Measurements from ENCODE around the gene ANKRD60. TPM values are rescaled to one million over a fixed set of nuclear protein-coding genes. Genes with fewer than 3 reads are reported as not detected.

Gene ANKRD60
- total RNA-seq, 1 donor from 2014 or later = not detected

GRCh38 chr20:58243653-58244410 lies 15.4 kb upstream of the ANKRD60 start:
- Mint-ChIP-seq H3K27me3 (ENCODE audit: low read depth) (no peaks in the 10 kb centered on the region), H3K9me3 (no peaks in the 10 kb centered on the region), H3K4me1 (no peaks in the 10 kb centered on the region), H3K4me3 (no peak overlapping the region), H3K36me3 (peaks cover 25% of the 10 kb centered on the region), H3K27ac (no peak overlapping the region)
- no peak for DNase-seq (ENCODE audit: low spot score in 2 of 2, unreplicated experiment in 2 of 2)
- no peak for TF ChIP-seq CTCF (IDR thresholded peaks at IDR 0.05; ENCODE audit: unreplicated experiment)

GRCh38 chr20:58242824-58243223 lies 14.4 kb upstream of the ANKRD60 start:
- no peak for TF ChIP-seq CTCF (IDR thresholded peaks at IDR 0.05; ENCODE audit: unreplicated experiment)
- Mint-ChIP-seq H3K27ac (no peak overlapping the region), H3K9me3 (no peaks in the 10 kb centered on the region), H3K4me1 (no peaks in the 10 kb centered on the region), H3K36me3 (peaks cover 22% of the 10 kb centered on the region), H3K27me3 (ENCODE audit: low read depth) (no peaks in the 10 kb centered on the region), H3K4me3 (no peak overlapping the region)
- DNase-seq (ENCODE audit: low spot score in 2 of 2, unreplicated experiment in 2 of 2) = no peak

- no peaks in the 10 kb centered on the region for H3K9me3 Mint-ChIP-seq
Measured at GRCh38 chr20:58241766-58242465, 13.5 kb upstream of the ANKRD60 start.

GRCh38 chr20:58240471-58240870 lies 12.0 kb upstream of the ANKRD60 start:
- TF ChIP-seq CTCF (IDR thresholded peaks at IDR 0.05; ENCODE audit: unreplicated experiment) = no peak
- H3K9me3 Mint-ChIP-seq = no peaks in the 10 kb centered on the region
- no peak overlapping the region for H3K4me3 Mint-ChIP-seq
- peaks cover 14% of the 10 kb centered on the region for H3K27me3 Mint-ChIP-seq (ENCODE audit: low read depth)
- H3K36me3 Mint-ChIP-seq = peaks cover 10% of the 10 kb centered on the region
- H3K27ac Mint-ChIP-seq = no peak overlapping the region
- peaks cover 7% of the 10 kb centered on the region for H3K4me1 Mint-ChIP-seq
- no peak for DNase-seq (ENCODE audit: low spot score in 2 of 2, unreplicated experiment in 2 of 2)

More at GRCh38 chr20:58241766-58242465, 13.5 kb upstream of the ANKRD60 start:
- peaks cover 1% of the 10 kb centered on the region for H3K27me3 Mint-ChIP-seq (ENCODE audit: low read depth)
- peaks cover under 1% of the 10 kb centered on the region for H3K4me1 Mint-ChIP-seq
- DNase-seq (ENCODE audit: low spot score in 2 of 2, unreplicated experiment in 2 of 2) = no peak
- no peak for TF ChIP-seq CTCF (IDR thresholded peaks at IDR 0.05; ENCODE audit: unreplicated experiment)
- H3K4me3 Mint-ChIP-seq = no peak overlapping the region
- H3K27ac Mint-ChIP-seq = no peak overlapping the region
- H3K36me3 Mint-ChIP-seq = peaks cover 18% of the 10 kb centered on the region

GRCh38 chr20:58239216-58239615 lies 10.8 kb upstream of the ANKRD60 start:
- Mint-ChIP-seq H3K4me3 (no peak overlapping the region), H3K27me3 (ENCODE audit: low read depth) (peaks cover 24% of the 10 kb centered on the region)

More at GRCh38 chr20:58239216-58239615, 10.8 kb upstream of the ANKRD60 start:
- Mint-ChIP-seq H3K9me3 (no peaks in the 10 kb centered on the region), H3K4me1 (peaks cover 7% of the 10 kb centered on the region), H3K36me3 (peaks cover 9% of the 10 kb centered on the region), H3K27ac (no peak overlapping the region)
- DNase-seq (ENCODE audit: low spot score in 2 of 2, unreplicated experiment in 2 of 2) = no peak
- no peak for TF ChIP-seq CTCF (IDR thresholded peaks at IDR 0.05; ENCODE audit: unreplicated experiment)

All from mesothelial cell of epicardium (in vitro differentiated cells).